Lung (tissue), 12 donors: ENCODE results near the gene HOXB2. TPM values are rescaled to one million over a fixed set of nuclear protein-coding genes. Genes with fewer than 3 reads are reported as not detected.

Source experiments
- ATAC-seq: fragments of 200-7000 bp; cut with Tn5 transposase; one replicate; pipeline ENCODE4 v1.9.1; 2020; ENCODE audit warnings: moderate number of reproducible peaks; ENCODE audit not compliant: insufficient read depth, low FRiP score
- DNase-seq, 3 donors: peaks; one replicate each; pipeline ENCODE4 v3.0.0-alpha.2; 2013 to 2017
- H3K27ac ChIP-seq, 2 donors: one replicate each; pipeline ENCODE4 v1.5.1; 2013; ENCODE audit warnings: mild to moderate bottlenecking in 2 of 2, moderate library complexity in 2 of 2, control low read depth in 1 of 2, inconsistent platforms in 1 of 2, low read depth in 1 of 2, low read length in 1 of 2
- H3K27me3 ChIP-seq, 3 donors: one replicate each; pipeline ENCODE4 v1.5.1; 2013; ENCODE audit warnings: low read length in 2 of 3; ENCODE audit not compliant: control insufficient read depth in 3 of 3, insufficient read depth in 3 of 3
- H3K36me3 ChIP-seq, 4 donors: one replicate each; pipeline ENCODE4 v1.5.1; 2013; ENCODE audit warnings: low read length in 4 of 4, mild to moderate bottlenecking in 1 of 4, moderate library complexity in 1 of 4; ENCODE audit not compliant: control insufficient read depth in 4 of 4, insufficient read depth in 4 of 4
- H3K4me1 ChIP-seq, 5 donors: one replicate each; pipeline ENCODE4 v1.5.1; 2013; ENCODE audit warnings: low read length in 5 of 5, mild to moderate bottlenecking in 2 of 5, moderate library complexity in 1 of 5; ENCODE audit not compliant: control insufficient read depth in 5 of 5, insufficient read depth in 5 of 5
- H3K4me3 ChIP-seq: one replicate; pipeline ENCODE4 v1.5.1; 2013; ENCODE audit warnings: mild to moderate bottlenecking, control low read depth, moderate library complexity
- H3K9ac ChIP-seq, 2 donors: one replicate each; pipeline ENCODE4 v1.5.1; 2013; ENCODE audit warnings: low read length in 2 of 2, control low read depth in 1 of 2; ENCODE audit not compliant: insufficient read depth in 1 of 2
- H3K9me3 ChIP-seq, 4 donors: one replicate each; pipeline ENCODE4 v1.5.1; 2013; ENCODE audit warnings: low read length in 3 of 4, mild to moderate bottlenecking in 1 of 4, moderate library complexity in 1 of 4; ENCODE audit not compliant: control insufficient read depth in 4 of 4, insufficient read depth in 3 of 4
- WGBS, 2 donors: extraction: QIAGEN DNeasy Blood & Tissue Kit; methylation state at CpG; one replicate each; pipeline ENCODE4 v1.1.7; 2013; 5-methylcytosine and 5-hydroxymethylcytosine counted together
- polyA plus RNA-seq, 2 donors: library from polyadenylated mRNA; stranded (reverse); fragments of 200-250 nt; gene quantifications; one replicate each; pipeline ENCODE4 v1.2.1, GENCODE V29; 2013
- total RNA-seq, 2 donors: library from RNA; depleted of rRNA in 1 of 2; stranded (reverse); fragments of >200 nt in 1 of 2; gene quantifications; one replicate each; pipeline ENCODE4 v1.2.1, GENCODE V29; 2014 to 2021
- TF ChIP-seq, protein P1 (sequence below): IDR thresholded peaks from 2 replicates; pipeline ENCODE4 v1.5.1; 2012; ENCODE audit warnings: mild to moderate bottlenecking; ENCODE audit errors: control extremely low read depth, extremely low read depth
- donor health status: control.
- donor health status: control.
- donor health status: Bipolar disorder and iron deficiency.
- donor health status: healthy.
- donor health status: DM: yes; HTN: yes; CAD: no.

HOXB2 gene
- total and polyA plus RNA-seq, 4 donors: 4.1 to 13.9 (median 7.3) TPM

DNA sequence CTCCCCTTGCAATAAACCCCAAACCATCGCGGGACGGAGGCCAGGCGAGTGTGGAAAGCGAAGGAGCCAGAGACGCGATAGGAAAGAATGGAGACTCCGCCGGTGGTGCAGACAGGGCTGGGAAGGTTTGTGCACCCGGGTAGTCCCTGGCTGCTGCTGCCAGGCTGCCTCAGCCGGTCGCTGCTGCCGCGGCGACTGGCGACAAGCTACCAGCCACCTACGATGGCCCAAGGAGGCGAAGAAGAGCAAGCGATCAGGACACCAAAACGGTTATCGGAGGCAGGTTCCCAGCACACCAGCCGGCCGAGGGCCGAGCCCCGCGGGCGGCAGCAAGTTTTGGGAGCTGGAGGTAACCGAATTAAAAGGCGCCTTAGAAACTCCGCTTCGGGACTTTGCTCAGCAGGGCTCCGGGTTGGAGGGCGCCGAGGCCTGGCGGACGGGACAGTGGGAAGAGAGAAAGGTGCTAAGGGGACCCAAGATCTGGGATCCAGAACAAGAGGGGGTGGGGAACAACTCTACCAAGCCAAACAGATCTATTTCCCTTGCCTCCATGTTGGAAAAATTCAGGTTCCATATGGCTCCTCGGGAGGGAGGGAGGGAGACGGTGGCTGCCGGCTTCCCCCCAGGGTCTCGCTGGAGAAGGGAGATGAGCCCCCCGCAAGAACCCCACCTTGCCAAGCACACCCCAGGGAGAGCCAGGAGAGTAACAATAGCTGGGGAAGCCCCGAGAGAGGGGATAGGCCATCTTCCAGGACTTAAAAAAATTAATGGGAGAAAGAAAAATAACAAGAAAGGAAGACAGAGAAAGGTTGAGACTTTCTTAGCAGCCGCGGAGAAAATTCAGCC lies 9.7 kb upstream of the HOXB2 start:
- Histone ChIP-seq H3K4me1 (peaks cover 0 to 82% (median 8%) of the 10 kb centered on the region in 5 donors), H3K9me3 (peaks cover 0 to 3% (median 0%) of the 10 kb centered on the region in 4 donors), H3K4me3 (peak overlapping the region; percentile 33), H3K27ac (peak overlapping the region in 1 of 2 donors; percentile 70), H3K9ac (peak overlapping the region; percentile 30 to 96), H3K27me3 (peaks cover 0 to 54% (median 2%) of the 10 kb centered on the region in 3 donors), H3K36me3 (peaks cover 0 to 23% (median 5%) of the 10 kb centered on the region in 4 donors)
- no peak for ATAC-seq
- TF ChIP-seq, protein P1, sequence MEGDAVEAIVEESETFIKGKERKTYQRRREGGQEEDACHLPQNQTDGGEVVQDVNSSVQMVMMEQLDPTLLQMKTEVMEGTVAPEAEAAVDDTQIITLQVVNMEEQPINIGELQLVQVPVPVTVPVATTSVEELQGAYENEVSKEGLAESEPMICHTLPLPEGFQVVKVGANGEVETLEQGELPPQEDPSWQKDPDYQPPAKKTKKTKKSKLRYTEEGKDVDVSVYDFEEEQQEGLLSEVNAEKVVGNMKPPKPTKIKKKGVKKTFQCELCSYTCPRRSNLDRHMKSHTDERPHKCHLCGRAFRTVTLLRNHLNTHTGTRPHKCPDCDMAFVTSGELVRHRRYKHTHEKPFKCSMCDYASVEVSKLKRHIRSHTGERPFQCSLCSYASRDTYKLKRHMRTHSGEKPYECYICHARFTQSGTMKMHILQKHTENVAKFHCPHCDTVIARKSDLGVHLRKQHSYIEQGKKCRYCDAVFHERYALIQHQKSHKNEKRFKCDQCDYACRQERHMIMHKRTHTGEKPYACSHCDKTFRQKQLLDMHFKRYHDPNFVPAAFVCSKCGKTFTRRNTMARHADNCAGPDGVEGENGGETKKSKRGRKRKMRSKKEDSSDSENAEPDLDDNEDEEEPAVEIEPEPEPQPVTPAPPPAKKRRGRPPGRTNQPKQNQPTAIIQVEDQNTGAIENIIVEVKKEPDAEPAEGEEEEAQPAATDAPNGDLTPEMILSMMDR: no peak
- WGBS, 2 donors: 48 to 61% methylated on average over 44 of the region's 44 CpGs
- peak; percentile 43 to 53 (median 45) for DNase-seq

GRCh38 chr17:48553826-48554225 lies 8.9 kb upstream of the HOXB2 start:
- Histone ChIP-seq H3K4me1 (peaks cover 0 to 82% (median 10%) of the 10 kb centered on the region in 5 donors), H3K27ac (no peak overlapping the region), H3K36me3 (peaks cover 0 to 21% (median 4%) of the 10 kb centered on the region in 4 donors), H3K9ac (peak overlapping the region in 1 of 2 donors; percentile 96), H3K4me3 (no peak overlapping the region), H3K27me3 (peaks cover 0 to 54% (median 0%) of the 10 kb centered on the region in 3 donors), H3K9me3 (peaks cover 0 to 3% (median 0%) of the 10 kb centered on the region in 4 donors)
- WGBS, 2 donors: 52 to 74% methylated on average over 1 of the region's 1 CpG
- no peak for ATAC-seq
- TF ChIP-seq, protein P1: no peak
- peak in 2 of 3 donors; percentile 42 to 61 for DNase-seq

GRCh38 chr17:48553190-48553547 lies 8.3 kb upstream of the HOXB2 start:
- peak overlapping the region in 1 of 2 donors; percentile 7 for H3K27ac ChIP-seq
- DNase-seq: no peak
- H3K36me3 ChIP-seq: peaks cover 0 to 19% (median 4%) of the 10 kb centered on the region in 4 donors
- 49 to 70% methylated on average over 5 of the region's 5 CpGs for WGBS, 2 donors
- no peak for ATAC-seq
- peak overlapping the region in 1 of 2 donors; percentile 96 for H3K9ac ChIP-seq
- TF ChIP-seq, protein P1: no peak
- H3K4me3 ChIP-seq: no peak overlapping the region
- H3K27me3 ChIP-seq: peaks cover 0 to 57% (median 0%) of the 10 kb centered on the region in 3 donors
- peaks cover 0 to 81% (median 10%) of the 10 kb centered on the region in 5 donors for H3K4me1 ChIP-seq
- H3K9me3 ChIP-seq: peaks cover 0 to 3% (median 0%) of the 10 kb centered on the region in 4 donors
